Gastroesophageal sphincter (tissue), 3 donors: ENCODE data around the gene IFITM5.

Experiments used
- CTCF ChIP-seq, 4 experiments: fragments of 200-600 bp in 2 of 4; fragments of 450-650 bp in 2 of 4; sonication (generic) in 1 of 4; IDR thresholded peaks; one replicate each; pipeline ENCODE4 v1.5.1; 2017 to 2019; ENCODE audit warnings: antibody characterized with exemption in 4 of 4, mild to moderate bottlenecking in 2 of 4, moderate library complexity in 2 of 4
- EP300 ChIP-seq: sonication (generic); formaldehyde crosslinking; IDR thresholded peaks from one replicate; pipeline ENCODE4 v1.6.1; 2017; ENCODE audit warnings: antibody characterized with exemption, mild to moderate bottlenecking
- POLR2A ChIP-seq, 2 donors: fragments of 450-650 bp; IDR thresholded peaks; one replicate each; pipeline ENCODE4 v1.6.1; 2017; ENCODE audit warnings: antibody characterized with exemption in 2 of 2, mild to moderate bottlenecking in 2 of 2, moderate library complexity in 1 of 2
- POLR2AphosphoS5 ChIP-seq: sonication (generic); formaldehyde crosslinking; IDR thresholded peaks from one replicate; pipeline ENCODE4 v1.6.1; 2017; ENCODE audit warnings: antibody characterized with exemption

DNA sequence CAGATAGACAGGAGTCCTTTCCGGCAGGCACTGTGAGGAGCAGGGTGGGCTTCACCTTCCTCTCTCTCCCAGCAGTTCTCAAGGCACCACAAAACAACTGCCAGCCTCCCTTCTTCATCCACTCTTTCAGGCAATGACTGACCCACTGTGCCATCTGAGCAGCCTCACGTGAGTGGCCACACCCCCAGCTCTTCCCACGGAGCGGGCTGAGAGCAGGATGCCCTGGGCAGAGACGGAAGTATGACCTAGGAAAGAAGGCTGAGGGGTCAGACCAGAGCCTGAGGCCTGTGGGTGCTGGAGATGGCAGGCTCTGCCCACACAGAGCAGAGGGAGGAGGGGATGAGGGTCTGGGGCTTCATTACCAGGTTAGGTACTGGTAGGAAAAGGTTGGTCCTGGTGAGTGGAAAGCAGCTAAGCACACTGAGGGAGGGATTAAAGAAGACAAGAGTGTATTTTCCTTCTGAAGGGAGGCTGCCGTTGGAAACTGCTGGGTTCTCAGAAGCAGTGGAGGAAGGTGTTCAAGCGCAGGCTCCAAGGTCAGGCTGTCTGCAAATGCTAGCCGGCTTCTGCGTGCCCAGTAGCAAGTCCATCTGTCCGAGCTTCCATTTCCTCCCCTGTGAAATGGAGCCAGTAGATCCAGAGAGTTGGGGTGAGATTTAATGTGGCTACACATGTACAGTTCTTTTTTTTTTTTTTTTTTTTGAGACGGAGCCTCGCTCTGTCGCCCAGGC, 16.5 kb downstream of the IFITM5 start:
- TF ChIP-seq CTCF (IDR thresholded peaks at IDR 0.05) (no peak), EP300 (no peak), POLR2A (IDR thresholded peaks at IDR 0.05) (no peak), POLR2AphosphoS5 (no peak)
